AG08396 (cell line): Measurements from ENCODE around the gene RPN2.

ENCODE experiments used
- DNase-seq: peaks from one replicate; pipeline ENCODE4 v3.0.0; 2012; ENCODE audit warnings: low spot score, mixed read lengths

The RPN2 gene

DNA sequence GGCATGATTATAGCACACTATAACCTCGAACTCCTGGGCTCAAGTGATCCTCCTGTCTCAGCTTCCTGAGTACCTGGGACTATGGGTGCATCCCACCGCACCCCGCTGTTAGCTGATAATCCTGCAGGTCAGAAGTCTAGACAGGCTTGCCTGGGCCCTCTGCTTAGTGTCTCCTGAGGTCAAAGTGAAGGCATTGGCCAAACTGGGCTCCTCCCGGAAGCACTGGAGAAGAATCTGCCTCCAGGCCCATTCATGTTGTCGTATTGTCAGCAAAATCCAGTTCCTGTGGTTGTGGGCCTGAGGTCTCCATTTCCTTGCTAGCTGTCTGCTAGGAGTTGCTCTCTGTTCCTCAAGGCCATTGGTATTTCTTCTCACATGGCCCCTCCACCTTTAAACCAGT, 6.6 kb downstream of the RPN2 start:
- DNase-seq, result no peak

DNA sequence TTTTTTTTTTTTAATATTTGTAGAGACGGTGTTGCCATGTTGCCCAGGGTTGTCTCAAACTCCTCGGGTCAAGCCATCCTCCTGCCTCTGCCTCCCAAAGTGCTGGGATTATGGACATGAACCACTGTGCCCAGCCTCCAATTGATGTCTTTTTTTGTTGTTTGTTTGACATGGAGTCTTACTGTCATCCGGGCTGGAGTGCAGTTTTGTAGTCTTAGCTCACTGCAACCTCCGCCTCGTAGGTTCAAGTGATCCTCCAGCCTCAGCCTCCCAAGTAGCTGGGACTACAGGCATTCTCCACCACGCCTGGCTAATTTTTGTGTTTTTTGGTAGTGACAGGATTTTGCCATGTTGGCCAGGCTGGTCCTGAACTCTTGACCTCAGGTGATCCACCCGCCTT, 9.7 kb downstream of the RPN2 start:
- no peak for DNase-seq

DNA sequence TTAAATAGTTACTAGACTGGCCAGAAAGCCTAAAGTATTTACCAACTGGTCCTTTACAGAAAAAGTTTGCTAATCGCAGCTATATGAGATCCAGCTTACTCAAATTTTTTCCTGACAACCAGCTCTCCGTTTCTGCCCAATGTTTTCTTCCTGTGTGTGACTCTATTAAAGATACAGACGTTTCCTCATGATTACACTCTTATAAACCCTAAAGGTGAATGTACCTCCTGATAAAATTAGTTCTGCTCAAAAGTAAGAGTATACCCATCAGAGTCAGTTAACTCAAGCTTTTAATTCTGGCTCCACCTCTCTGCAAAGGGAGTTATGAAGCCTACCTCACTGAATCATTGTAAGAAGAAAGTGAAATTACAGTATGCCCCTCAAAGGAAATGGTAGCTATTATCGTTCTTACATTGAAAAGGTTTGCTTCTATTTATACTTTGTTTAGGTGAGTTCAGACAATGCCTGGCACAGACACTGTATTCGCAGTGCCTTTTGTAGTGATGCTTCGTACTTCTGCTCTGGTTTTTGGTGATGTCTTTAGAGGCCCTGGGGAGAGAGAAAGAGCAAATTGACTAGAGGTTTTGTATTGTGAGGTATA, 10.4 kb downstream of the RPN2 start:
- DNase-seq, result no peak

DNA sequence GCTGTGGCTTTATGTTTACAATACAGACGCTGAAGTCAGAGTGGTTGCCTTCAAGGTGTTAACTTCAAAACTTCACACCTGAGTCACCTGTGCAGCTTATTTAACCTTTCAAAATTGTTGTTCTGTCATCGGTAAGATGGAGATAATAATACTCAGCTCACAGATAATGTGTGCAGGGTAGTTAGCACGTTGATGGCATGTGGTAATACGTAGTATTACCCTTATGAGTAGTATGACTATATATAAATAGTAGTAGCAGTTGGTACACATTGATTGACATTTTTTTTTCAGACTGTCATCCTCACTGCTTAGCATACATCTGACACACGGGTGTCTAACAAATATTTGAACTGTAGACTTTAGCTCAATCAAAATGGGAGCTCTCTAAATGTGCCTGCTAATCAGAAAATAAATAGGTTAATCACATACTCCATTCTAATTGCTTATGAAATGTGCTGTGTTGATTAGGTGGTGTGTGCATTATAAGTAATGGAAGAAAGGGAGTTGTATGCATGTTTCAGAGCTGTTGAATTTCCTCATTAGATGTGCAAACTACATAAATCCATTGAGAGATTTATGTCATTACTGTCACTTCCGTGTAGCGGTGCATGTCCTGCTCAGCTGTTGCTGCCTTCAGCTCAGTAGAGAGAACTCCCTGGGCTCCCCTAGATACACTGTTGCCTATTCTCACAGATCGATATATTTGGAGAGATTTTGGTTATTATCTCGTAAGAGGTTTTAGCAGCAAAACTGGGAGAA, 11.4 kb downstream of the RPN2 start:
- DNase-seq, result no peak

DNA sequence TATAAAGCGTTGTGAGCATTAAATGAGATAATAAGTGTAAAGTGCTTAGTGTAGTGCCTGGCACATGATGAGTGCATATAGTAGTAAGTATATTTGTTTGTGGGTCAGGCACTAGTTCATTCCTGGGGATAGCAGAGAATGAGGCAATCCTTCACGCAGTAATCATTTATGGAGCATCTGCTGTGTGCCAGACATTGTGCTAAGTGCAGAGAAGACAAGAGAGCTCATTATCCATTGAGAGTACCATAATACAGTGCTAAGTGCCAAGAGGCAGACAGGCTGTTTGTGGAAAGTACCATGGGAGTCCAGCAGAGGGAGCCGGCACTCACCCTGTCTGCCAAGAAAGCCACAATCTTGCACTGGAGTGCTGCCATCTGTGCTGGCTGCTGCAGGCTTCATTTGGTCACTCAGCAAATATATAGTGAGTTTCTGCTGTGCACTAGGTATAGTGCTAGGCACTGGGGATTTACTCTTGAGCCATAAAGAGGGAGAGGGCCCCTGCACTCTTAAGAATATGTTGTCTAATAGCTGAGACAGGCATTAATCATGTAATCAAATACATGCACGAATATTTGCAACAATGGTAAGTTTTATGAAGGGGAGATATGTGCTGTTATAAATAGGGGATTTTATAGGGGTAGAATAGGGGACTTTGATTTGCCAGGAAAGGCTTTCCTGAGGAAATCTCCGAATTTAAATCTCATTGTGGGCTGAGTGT, 13.2 kb downstream of the RPN2 start:
- DNase-seq, result peak; percentile 89

DNA sequence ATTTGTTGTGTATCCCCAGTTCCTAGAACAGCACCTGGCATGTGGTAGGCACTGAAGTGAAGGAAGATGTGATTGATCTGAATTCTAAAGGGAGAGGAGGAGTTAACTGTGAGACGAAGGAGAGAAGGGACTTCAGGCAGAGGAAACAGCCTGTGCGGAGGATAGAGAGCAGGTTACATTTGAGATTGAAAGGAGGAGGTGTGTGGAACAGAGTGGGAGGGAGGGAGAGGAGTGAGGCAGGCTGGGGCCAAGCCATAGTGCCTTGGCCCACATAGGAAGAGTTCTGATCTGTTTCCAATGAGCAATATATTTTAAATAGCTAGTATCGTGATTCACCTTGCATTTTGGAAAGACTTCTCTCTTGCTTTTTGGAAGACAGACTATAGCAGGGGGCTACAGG, 14.1 kb downstream of the RPN2 start:
- no peak for DNase-seq

DNA sequence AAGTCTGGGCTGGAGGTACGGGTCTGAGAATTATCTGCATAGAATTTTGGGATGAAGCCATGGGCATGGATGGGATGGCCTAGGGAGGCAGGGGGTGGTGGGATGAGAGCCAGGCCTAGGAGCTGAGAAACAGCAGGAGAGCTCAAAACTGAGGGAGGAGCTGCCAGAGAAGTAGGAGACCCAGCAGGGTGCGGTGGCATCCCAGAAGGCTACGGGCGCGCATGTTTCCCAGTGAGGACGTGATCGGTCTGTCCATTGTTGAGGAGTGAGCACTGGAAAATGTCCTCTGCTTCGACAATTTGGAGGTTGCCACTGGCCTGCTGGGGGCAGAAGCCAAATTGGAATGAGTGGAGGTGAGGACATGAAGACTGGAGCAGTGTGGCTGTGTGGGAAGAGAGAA, 14.7 kb downstream of the RPN2 start:
- DNase-seq, result no peak

DNA sequence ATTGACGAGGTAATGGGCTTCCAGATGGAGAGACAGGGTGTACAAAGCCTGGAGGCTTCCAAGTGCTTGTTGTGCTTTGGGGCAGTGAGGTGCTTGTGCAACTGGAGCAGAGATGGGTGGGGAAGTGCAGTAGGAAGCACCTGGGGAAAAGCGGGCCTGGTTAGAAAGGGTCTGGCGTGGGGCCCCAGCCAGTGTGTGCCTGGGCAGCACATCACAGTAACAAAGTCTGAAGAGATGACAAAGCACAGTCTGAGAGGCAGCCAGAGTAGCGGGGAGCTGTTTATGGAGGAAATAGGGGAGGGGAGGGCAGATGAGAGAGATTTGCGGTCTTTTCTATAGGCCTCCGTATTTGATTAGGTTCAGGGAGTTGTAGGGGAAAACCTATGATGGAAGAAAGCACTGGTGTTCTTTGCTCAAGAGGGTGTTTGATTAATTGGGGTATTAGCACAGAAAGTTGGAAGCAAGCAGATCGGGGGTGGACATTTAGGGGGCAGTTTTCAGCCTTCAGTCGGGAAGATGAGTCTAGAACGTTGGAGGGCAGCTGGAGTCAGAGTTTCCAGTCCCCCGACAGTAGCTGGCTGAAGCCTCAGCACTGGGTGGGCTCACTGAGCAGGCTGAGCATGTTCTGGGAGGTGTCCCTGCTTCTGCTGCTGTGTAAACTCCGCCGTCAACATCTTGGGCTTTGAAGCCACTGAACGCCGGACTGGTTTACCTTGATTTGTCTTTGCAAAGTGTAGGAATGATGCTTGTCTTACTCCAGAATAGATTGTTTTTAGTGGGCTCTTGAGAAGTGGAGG, 15.7 kb downstream of the RPN2 start:
- DNase-seq, result no peak

DNA sequence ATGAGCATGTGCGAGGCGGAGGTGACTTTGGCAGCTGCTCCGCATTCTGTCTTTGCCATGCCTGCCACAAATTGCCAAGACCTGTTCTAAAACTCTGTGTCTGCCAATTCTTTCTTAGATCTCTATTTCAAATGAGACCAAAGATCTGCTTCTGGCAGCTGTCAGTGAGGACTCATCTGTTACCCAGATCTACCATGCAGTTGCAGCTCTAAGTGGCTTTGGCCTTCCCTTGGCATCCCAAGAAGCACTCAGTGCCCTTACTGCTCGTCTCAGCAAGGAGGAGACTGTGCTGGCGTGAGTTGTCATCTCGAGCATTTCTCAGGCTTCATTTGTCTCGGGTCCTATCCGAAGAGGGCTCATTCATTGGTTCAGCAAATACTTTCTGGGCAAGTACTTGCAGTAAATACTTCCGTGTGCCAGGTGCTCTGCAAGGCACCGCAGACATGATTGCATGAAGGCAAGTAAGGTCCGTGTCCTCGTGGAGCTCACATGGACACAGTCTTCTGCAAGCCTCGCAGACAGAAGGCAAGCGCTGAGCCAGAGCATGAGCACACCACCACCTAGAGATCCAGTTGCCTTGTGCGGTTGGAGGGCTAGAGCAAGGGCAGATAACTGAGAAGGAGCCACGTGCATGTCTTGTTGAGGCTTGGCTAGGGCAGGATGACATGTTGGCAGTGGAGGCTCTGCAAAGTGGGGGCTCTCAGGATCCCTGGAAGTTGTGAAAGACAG, 20.0 kb downstream of the RPN2 start:
- DNase-seq, result no peak

DNA sequence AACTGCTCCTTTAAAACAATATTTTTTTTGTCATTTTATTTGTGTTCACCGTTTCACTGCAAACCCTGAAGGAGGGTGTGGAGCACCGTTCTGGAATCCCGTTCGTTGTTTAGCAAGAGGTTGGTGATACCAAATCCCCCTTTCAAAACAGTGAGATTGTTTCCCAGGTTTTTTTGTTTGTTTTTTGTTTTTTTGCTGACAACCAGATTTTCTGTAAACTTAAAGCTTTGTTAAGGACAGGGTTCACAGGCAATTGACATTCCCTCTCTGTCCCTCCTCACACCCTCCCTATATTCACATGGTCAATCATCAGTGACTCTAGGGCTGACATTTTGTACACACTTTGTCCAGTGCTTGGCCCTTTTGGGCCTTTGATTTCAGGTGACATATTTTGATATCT, 21.2 kb downstream of the RPN2 start:
- no peak for DNase-seq

DNA sequence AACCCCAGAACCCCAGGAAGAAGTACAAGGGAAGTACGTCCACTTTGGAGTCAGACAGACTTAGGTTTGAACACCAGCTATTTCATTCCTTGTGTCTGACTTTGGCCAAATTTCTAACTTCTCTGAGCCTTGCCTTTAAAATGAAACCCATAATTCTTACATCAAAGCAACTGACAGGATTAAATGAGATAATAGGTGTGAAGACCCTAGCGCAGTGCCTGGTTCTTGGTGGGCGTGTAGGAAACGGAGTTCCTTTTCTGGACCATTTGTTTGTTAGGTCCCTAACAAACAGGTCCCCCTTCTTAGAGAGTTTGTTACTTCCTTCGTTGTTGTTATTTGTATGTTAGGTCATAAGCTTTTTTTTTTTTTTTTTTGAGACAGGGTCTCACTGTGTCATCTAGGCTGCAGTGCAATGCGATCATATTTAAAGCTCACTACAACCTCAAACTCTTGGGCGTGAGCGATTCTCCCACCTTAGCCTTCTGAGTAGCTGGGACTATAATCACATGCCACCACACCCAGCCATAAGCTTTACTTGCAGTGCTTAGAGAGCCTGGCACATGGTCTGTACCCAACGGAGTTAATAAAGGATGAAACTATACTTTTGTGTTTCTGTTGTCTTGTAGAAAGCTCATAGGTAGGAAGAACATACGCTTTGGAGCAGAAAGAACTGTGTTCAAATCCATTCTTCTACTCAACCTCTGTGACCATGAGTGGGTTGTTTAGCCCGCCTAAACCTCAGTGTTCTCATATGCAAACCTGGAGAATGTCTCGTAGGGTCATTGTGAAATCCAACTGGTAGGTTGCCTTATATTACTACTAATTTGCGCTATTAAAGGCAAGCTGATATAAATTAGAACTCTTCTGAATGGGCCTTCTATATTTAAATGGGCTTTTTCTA, 22.0 kb downstream of the RPN2 start:
- no peak for DNase-seq

DNA sequence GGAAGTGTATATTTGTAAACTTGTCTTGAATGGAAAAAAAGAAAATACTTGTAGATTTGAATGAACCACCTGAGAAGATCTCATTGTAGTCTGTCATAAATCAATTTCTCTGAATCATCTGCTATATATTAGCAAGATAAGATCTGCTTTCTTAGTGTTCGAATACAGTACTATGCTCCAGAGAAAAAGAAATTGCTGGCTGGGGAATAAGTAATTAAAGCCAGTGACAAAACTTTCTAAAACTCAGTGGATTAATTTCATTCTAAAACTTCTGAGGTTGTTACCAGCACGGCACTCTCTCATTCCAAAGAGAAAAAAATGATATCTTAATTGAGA, 22.7 kb downstream of the RPN2 start:
- DNase-seq, result no peak

DNA sequence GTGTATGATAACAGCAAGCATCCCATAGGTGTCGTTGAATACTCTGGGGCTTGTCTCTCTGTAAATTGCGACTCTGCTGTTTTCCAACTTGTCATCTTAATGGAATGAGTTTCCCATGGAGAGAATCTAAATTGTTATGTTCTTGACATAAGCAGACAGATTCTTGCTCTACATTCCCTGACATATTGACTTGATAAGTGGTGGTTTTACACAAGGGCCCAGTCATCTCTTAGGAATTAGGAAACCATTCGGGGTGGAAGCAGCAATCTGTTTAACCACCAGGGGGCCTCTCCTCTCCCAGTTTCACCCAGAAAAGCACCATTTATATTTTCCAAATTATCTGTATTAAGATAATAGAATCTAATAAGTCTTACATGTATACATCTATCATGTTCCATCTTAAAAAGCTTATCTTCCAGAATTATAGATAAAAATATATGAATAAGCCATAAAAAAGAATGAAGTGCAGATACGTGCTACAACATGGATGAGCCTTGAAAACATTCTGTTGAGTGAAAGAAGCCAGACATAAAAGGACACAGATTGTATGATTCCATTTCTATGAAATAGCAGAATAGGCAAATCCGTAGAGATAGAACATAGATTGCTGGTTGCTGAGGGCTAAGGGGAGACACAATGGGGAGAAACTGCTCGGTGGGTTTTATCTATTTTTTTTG, 23.3 kb downstream of the RPN2 start:
- peak; percentile 75 for DNase-seq

DNA sequence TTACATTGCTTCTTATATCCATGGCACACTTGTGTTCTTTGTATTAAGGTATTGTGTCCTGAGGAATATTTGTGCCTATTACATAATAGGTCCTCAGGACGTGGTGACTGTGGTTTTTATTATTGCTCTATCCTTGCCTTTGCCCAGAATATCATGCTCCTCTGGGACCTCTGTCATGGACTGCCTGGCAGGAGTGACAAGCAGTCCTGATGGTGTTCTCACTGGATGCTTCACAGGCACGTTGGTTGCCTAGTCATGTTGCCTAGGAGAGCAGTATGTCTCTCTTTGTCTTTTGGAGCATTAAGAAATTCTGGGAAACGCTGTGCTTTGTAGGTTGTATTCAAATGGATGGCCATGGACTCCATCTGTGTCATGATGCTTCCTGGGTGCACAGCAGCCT, 24.9 kb downstream of the RPN2 start:
- DNase-seq, result no peak

DNA sequence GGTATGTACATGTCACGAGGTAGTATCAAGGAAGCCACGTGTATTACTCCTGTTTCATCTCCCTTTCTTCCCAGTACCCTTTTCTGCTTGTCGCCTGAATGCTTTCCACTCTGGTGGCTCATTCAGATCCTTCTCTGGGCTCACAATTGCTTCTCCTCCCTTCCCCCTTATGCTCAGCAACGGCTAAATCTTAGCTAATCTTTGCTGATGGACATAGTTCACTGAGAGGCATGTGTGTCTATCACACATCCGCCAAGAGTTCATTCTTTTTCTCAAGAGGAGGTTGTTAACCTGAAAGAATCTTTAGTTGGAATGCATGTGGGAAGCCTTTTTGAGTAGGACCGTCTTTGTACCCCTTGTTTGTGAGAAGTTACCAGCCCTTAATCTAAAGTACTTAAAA, 26.0 kb downstream of the RPN2 start:
- no peak for DNase-seq

DNA sequence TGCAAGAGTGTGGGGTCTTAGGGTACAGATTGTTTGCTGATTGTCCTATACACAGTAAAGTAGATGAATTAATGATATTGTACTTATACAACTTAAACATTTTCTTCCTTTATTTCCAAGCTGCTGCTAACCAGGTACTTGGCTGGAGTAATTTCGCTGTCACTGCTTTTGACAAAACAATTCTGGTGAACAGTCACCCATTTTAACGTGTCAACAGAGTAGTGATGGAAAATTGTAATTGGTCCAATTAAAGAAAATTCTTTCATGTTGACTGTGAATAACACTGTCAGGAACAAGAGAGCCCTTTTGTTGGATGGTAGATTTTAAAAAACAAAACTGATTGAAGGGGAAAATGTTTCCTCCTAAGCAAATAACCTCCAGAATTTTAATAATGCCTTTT, 26.7 kb downstream of the RPN2 start:
- no peak for DNase-seq

DNA sequence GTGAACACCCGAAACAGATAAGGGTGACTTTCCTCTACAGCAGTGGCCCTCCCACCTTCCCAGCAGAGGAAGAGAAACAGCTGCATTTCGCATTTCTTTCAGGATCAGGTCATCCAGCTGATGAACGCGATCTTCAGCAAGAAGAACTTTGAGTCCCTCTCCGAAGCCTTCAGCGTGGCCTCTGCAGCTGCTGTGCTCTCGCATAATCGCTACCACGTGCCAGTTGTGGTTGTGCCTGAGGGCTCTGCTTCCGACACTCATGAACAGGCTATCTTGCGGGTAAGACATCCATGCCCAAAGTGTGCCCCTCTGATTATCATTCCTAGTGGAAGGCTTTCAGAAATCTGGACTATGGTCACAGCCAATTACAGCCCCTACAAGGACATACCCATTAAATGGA, 28.0 kb downstream of the RPN2 start:
- no peak for DNase-seq

DNA sequence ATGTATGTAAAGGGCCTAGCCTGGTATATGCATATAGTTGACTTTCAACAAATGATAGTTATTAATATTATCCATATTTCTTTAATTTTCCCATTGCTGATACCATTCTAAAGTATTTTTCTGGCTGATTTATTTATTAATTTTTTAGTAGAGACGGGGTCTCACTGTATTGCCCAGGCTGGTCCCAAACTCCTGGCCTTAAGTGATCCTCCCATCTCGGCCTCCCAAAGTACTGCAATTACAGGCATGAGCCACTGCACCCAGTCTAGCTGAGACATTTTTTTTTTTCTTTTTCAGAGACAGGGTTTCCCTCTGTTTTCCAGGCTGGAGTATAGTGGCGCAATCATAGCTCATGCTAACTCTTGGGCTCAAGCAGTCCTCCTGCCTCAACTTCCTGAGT, 30.1 kb downstream of the RPN2 start:
- DNase-seq, result no peak

DNA sequence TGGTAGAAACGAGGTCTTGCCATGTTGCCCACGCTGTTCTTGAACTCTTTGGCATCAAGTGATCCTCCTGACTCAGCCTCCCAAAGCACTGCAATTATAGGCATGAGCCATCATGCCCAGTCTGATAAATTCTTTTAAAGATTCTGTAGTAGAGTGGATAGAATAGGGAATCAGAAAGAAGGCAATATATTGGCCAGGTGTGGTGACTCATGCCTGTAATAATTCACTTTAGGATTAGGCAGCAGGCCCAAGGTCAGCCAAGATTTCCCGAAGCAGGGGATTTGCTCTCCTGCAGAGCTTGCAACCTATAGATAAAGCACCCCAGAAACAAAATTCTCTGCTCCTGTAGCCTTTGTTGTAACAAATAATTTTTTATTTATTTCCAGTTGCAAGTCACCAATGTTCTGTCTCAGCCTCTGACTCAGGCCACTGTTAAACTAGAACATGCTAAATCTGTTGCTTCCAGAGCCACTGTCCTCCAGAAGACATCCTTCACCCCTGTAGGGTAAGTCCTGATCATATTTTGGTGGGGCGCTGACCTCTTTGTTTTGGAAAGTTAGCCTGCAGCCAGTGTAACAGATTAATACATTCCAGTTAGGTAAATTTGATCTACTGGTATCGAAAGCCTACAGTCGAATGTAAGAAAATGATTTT, 30.7 kb downstream of the RPN2 start:
- DNase-seq, result no peak

DNA sequence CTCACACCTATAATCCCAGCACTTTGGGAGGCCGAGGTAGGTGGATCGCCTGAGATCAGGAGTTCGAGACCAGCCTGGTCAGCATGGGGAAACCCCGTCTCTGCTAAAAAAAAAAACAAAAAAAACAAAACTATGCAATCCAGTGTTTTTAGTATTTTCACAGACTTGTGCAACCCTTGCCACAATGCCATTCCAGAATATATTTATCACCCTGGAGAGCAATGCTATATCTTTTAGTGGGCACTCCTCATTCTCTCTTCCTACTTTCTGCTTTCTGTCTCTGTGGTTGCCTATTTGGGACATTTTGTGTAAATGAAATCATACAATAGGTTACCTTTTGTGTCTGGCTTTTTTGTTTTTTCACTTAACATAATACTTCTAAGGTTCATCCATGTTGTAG, 39.3 kb downstream of the RPN2 start:
- DNase-seq, result no peak
